Activated CD4-positive, alpha-beta T cell treated with anti-CD3 and anti-CD28 coated beads for 36 hours (primary cell): ENCODE data around the gene MAPK10. TPM values are rescaled to one million over a fixed set of nuclear protein-coding genes. Genes with fewer than 3 reads are reported as not detected.
"Not testable (repeated sequence)": the region's sequence is repeated elsewhere in the genome, so short reads cannot be mapped to it uniquely, and the experiment has no call there.

Experiments
- ATAC-seq: fragments of 200-7000 bp; cut with Tn5 transposase; one replicate; pipeline ENCODE4 v1.10.0; 2021; ENCODE audit warnings: mild to moderate bottlenecking, moderate library complexity
- CTCF ChIA-PET: fragments of 350-600 bp; sonication (Branson Sonifier 250); formaldehyde crosslinking; loops from one replicate; lab custom pipeline; 2021; ENCODE audit warnings: antibody characterized with exemption; lab: Charles Lee
- POLR2A ChIA-PET: fragments of 350-600 bp; sonication (Branson Sonifier 250); formaldehyde crosslinking; loops from one replicate; lab custom pipeline; 2021; ENCODE audit warnings: antibody characterized with exemption, inconsistent platforms; lab: Charles Lee
- DNase-seq: peaks from one replicate; pipeline ENCODE4 v3.0.0-alpha.2; 2020
- H3K27ac Mint-ChIP-seq: one replicate; pipeline ENCODE4 v1.8.0; 2021; ENCODE audit warnings: mixed read lengths
- H3K27me3 Mint-ChIP-seq: one replicate; pipeline ENCODE4 v1.8.0; 2021; ENCODE audit warnings: mixed read lengths
- H3K36me3 Mint-ChIP-seq: one replicate; pipeline ENCODE4 v1.8.0; 2021; ENCODE audit warnings: low read depth, mixed read lengths
- H3K4me1 Mint-ChIP-seq: one replicate; pipeline ENCODE4 v1.8.0; 2021; ENCODE audit warnings: mixed read lengths
- H3K4me3 Mint-ChIP-seq: one replicate; pipeline ENCODE4 v1.8.0; 2021; ENCODE audit warnings: mild to moderate bottlenecking, moderate library complexity, mixed read lengths
- H3K9me3 Mint-ChIP-seq: one replicate; pipeline ENCODE4 v1.8.0; 2021; ENCODE audit warnings: low read depth, mixed read lengths
- intact Hi-C, 2 experiments: fragments of 100-400 bp; cut with DNase I in 1 of 2; cut with micrococcal nuclease in 1 of 2; formaldehyde crosslinking; loops; one replicate each; pipeline versions ENCODE4 v1.14.2 to v1.15.1; 2022 to 2024; cut with DNase I, micrococcal nuclease
- total RNA-seq, 2 experiments: library from RNA; stranded (reverse); gene quantifications; one replicate each; pipeline ENCODE4 v1.2.3, GENCODE V29; 2021

The MAPK10 gene
- total RNA-seq, 2 experiments from 2014 or later: 0.19 TPM; not detected in 1

DNA sequence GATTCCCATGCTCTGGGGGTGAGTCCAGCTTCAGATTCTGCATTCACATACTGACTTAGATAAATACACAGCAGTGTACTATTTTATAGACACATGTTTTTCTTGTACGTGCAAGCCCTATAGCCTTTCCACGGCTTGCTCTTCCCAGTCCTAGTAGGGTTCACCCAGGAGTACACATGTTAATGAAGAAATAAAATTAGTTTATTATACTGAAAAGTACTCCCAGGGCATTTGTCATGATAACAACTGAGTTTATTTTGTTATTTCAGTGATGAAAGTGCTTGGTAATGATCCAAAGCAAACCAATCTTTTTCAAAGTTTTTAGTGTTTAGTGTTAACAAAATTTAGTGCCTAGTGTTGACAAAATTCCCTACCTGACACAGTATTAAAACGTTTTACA, 21.3 kb downstream of the MAPK10 start:
- H3K4me3 Mint-ChIP-seq: no peak overlapping the region
- no peak overlapping the region for H3K27ac Mint-ChIP-seq
- ChIA-PET POLR2A (no interaction called here), CTCF (no interaction called here)
- no peaks in the 10 kb centered on the region for H3K36me3 Mint-ChIP-seq
- no peaks in the 10 kb centered on the region for H3K4me1 Mint-ChIP-seq
- intact Hi-C loops: no loop called here
- no peaks in the 10 kb centered on the region for H3K9me3 Mint-ChIP-seq
- ATAC-seq (no peak), DNase-seq (no peak)
- H3K27me3 Mint-ChIP-seq: peaks cover 2% of the 10 kb centered on the region

- Mint-ChIP-seq H3K27me3 (peaks cover 2% of the 10 kb centered on the region), H3K36me3 (no peaks in the 10 kb centered on the region), H3K4me1 (no peaks in the 10 kb centered on the region), H3K9me3 (no peaks in the 10 kb centered on the region), H3K27ac (no peak overlapping the region), H3K4me3 (no peak overlapping the region)
- ChIA-PET CTCF (no interaction called here), POLR2A (no interaction called here)
- DNase-seq: no peak
- no peak for ATAC-seq
- intact Hi-C loops: no loop called here
Measured at GRCh38 chr4:86334020-86334750, 25.7 kb downstream of the MAPK10 start.

DNA sequence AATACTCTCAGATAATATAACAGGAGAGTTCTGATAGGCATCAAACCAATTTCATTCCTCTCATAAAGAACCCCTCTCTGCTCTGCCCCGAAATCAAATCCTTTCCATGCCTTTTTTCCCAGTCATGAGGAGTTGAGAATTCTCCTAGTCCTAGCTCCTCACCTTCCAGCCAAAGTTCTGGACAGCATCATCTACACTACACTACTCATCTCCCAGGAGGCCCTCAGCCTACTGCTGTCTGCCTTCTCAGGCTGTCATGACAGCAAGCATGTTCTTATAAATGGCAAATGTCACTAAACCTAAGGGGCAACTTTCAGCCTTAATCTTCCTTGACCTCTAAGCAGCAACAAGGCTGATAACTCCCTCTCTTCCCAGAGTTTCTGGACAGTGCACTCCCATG, 26.6 kb downstream of the MAPK10 start:
- Mint-ChIP-seq H3K36me3 (no peaks in the 10 kb centered on the region), H3K9me3 (no peaks in the 10 kb centered on the region), H3K4me1 (no peaks in the 10 kb centered on the region), H3K27me3 (peaks cover 2% of the 10 kb centered on the region), H3K27ac (no peak overlapping the region), H3K4me3 (no peak overlapping the region)
- DNase-seq (no peak), ATAC-seq (no peak)
- intact Hi-C loops: no loop called here
- ChIA-PET CTCF (no interaction called here), POLR2A (no interaction called here)

GRCh38 chr4:86330961-86331742, 28.7 kb downstream of the MAPK10 start:
- ATAC-seq: no peak
- Mint-ChIP-seq H3K36me3 (no peaks in the 10 kb centered on the region), H3K27me3 (peaks cover 2% of the 10 kb centered on the region), H3K27ac (no peak overlapping the region), H3K9me3 (no peaks in the 10 kb centered on the region), H3K4me1 (no peaks in the 10 kb centered on the region), H3K4me3 (no peak overlapping the region)
- intact Hi-C loops: no loop called here
- ChIA-PET POLR2A (no interaction called here), CTCF (no interaction called here)
- no peak for DNase-seq

- H3K4me1 Mint-ChIP-seq, H3K9me3 Mint-ChIP-seq, ATAC-seq, H3K27ac Mint-ChIP-seq, POLR2A ChIA-PET, H3K27me3 Mint-ChIP-seq, DNase-seq, H3K36me3 Mint-ChIP-seq, intact Hi-C loops, CTCF ChIA-PET, H3K4me3 Mint-ChIP-seq: not testable (repeated sequence)
Measured at GRCh38 chr4:86330411-86330810, 29.4 kb downstream of the MAPK10 start.

- H3K36me3 Mint-ChIP-seq: no peaks in the 10 kb centered on the region
- no peak for DNase-seq
- ATAC-seq: no peak
- no peak overlapping the region for H3K27ac Mint-ChIP-seq
- H3K4me1 Mint-ChIP-seq: no peaks in the 10 kb centered on the region
- ChIA-PET CTCF (interaction anchor here (1.9 kb wide), 1 partner anchor 21 kb away, joined by 4 read pairs; no protein-coding TSS in a partner anchor), POLR2A (no interaction called here)
- intact Hi-C loops: no loop called here
- H3K27me3 Mint-ChIP-seq: peaks cover 4% of the 10 kb centered on the region
- no peaks in the 10 kb centered on the region for H3K9me3 Mint-ChIP-seq
- no peak overlapping the region for H3K4me3 Mint-ChIP-seq
Measured at GRCh38 chr4:86329431-86329830, 30.4 kb downstream of the MAPK10 start.

DNA sequence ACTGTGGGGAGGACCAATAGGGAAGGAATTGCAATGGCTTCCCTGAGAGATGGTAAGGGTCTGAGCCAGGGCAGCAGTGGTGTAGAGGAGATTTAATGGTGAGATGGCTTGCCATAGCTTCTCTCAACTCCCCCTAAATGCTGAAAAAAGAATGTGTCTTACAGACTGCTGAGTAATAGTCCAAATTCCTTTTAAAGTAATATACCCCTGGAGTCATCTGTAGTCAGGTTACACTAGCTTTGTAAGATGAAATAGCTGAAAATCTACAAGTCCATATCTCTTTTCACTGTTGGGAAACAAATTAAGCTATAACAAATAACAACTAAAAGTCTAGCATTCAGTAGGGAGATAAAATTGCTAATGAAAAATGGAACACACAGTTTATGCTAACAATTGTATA, 33.5 kb downstream of the MAPK10 start:
- Mint-ChIP-seq H3K4me1 (no peaks in the 10 kb centered on the region), H3K27ac (no peak overlapping the region), H3K27me3 (peaks cover 4% of the 10 kb centered on the region), H3K9me3 (no peaks in the 10 kb centered on the region), H3K4me3 (no peak overlapping the region), H3K36me3 (no peaks in the 10 kb centered on the region)
- ChIA-PET CTCF (no interaction called here), POLR2A (no interaction called here)
- ATAC-seq: no peak
- intact Hi-C loops: no loop called here
- no peak for DNase-seq

DNA sequence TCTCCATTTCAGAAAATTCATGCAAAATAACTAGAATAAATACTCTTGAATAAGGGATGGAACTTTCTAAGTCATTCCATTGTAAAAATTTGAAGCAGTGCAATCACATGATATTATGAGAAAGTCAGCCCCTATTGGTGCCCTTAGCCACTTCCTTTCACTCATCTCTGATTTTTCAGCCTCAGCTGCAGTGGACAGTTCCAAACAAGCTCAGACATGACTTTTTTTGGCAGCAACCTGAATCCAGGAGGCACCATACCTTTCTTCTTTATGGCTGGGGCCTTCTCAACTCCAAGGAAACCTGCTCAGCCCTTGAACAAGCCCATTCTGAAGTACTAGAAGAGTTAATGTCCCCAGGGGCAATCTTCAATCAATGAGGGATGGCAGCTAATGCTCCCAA, 40.5 kb downstream of the MAPK10 start:
- Mint-ChIP-seq H3K4me1 (no peaks in the 10 kb centered on the region), H3K4me3 (no peak overlapping the region), H3K27ac (no peak overlapping the region), H3K9me3 (no peaks in the 10 kb centered on the region), H3K36me3 (no peaks in the 10 kb centered on the region), H3K27me3 (no peaks in the 10 kb centered on the region)
- ChIA-PET CTCF (no interaction called here), POLR2A (no interaction called here)
- intact Hi-C loops: no loop called here
- no peak for DNase-seq
- ATAC-seq: no peak

DNA sequence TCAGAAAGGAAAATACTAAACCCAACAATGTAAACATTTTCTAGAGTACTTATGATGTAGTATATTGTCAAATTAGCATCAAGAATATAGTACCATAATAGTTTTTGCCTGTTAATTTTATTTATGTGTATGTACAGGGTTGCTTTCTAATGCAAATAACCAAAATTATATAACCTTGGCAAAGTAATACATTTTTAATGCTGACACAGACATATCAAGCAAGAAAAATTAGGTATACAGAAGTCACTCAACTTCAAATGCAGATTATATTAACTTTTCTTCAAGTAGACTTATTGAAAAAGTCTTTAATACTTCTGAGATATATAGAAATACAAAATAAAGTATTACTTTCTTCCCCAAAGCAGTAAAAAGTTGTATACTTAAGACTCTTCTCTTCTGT, 44.3 kb downstream of the MAPK10 start:
- DNase-seq (no peak), ATAC-seq (no peak)
- no peaks in the 10 kb centered on the region for H3K4me1 Mint-ChIP-seq
- no peak overlapping the region for H3K27ac Mint-ChIP-seq
- POLR2A ChIA-PET: no interaction called here
- intact Hi-C loops: no loop called here
- no peak overlapping the region for H3K4me3 Mint-ChIP-seq
- H3K36me3 Mint-ChIP-seq: no peaks in the 10 kb centered on the region
- CTCF ChIA-PET: no interaction called here
- no peaks in the 10 kb centered on the region for H3K27me3 Mint-ChIP-seq
- H3K9me3 Mint-ChIP-seq: no peaks in the 10 kb centered on the region

- no peak overlapping the region for H3K4me3 Mint-ChIP-seq
- H3K27ac Mint-ChIP-seq: no peak overlapping the region
- no peak for DNase-seq
- no peaks in the 10 kb centered on the region for H3K4me1 Mint-ChIP-seq
- ChIA-PET POLR2A (no interaction called here), CTCF (no interaction called here)
- H3K36me3 Mint-ChIP-seq: no peaks in the 10 kb centered on the region
- no peaks in the 10 kb centered on the region for H3K9me3 Mint-ChIP-seq
- no peak for ATAC-seq
- no peaks in the 10 kb centered on the region for H3K27me3 Mint-ChIP-seq
- intact Hi-C loops: no loop called here
Measured at GRCh38 chr4:86313656-86314055, 46.2 kb downstream of the MAPK10 start.

DNA sequence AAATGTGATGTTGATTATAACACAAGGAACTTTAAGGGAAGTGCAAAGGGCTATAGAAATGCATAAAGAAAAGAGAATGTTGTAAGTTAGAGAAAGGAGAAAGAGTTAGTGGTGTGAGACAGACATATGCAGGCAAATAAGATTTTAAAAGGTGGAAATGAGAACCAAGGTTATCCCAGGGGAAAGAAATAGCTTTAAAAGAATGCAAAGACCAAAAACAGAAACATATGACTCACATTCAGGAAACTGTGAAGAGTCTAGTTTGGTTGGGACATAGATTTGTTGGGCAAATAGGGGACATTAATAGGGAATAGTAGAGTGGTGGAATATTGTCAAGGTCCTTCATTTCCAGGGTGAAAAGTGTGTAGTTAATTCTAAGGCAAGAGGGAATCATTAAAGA, 52.4 kb downstream of the MAPK10 start:
- H3K27ac Mint-ChIP-seq: no peak overlapping the region
- H3K4me3 Mint-ChIP-seq: no peak overlapping the region
- H3K36me3 Mint-ChIP-seq: no peaks in the 10 kb centered on the region
- H3K9me3 Mint-ChIP-seq: no peaks in the 10 kb centered on the region
- intact Hi-C loops: no loop called here
- DNase-seq (no peak), ATAC-seq (no peak)
- ChIA-PET POLR2A (no interaction called here), CTCF (interaction anchor here (1.2 kb wide), 1 partner anchor 18 kb away, joined by 4 read pairs; no protein-coding TSS in a partner anchor)
- no peaks in the 10 kb centered on the region for H3K27me3 Mint-ChIP-seq
- no peaks in the 10 kb centered on the region for H3K4me1 Mint-ChIP-seq

- intact Hi-C loops: no loop called here
- no peaks in the 10 kb centered on the region for H3K27me3 Mint-ChIP-seq
- CTCF ChIA-PET: no interaction called here
- H3K4me3 Mint-ChIP-seq: no peak overlapping the region
- no peaks in the 10 kb centered on the region for H3K4me1 Mint-ChIP-seq
- no peaks in the 10 kb centered on the region for H3K9me3 Mint-ChIP-seq
- no peaks in the 10 kb centered on the region for H3K36me3 Mint-ChIP-seq
- no peak for DNase-seq
- ATAC-seq: no peak
- POLR2A ChIA-PET: no interaction called here
- no peak overlapping the region for H3K27ac Mint-ChIP-seq
Measured at GRCh38 chr4:86306816-86307215, 53.0 kb downstream of the MAPK10 start.
